A549 (cell line): ENCODE results near the gene EXOC4.

Source experiments
- CHD4 ChIP-seq: fragments of 200-600 bp; sonication (generic); IDR thresholded peaks from 2 replicates; pipeline ENCODE4 v1.6.1; 2016; ENCODE audit warnings: antibody characterized with exemption, mild to moderate bottlenecking, borderline replicate concordance
- EP300 ChIP-seq, 2 experiments: fragments of >200 bp; sonication (Bioruptor Twin); formaldehyde crosslinking; IDR thresholded peaks; 2 replicates in 1 of 2; 3 replicates in 1 of 2; pipeline ENCODE4 v1.6.1; 2016 to 2017
- POLR2A ChIP-seq: IDR thresholded peaks from 2 replicates; pipeline ENCODE4 v1.6.1; 2012; ENCODE audit warnings: mild to moderate bottlenecking, low read length
- RCOR1 ChIP-seq: fragments of 150-350 bp; IDR thresholded peaks from 2 replicates; pipeline ENCODE4 v1.6.1; 2014; ENCODE audit warnings: antibody characterized with exemption, low read length, low read depth
- TF ChIP-seq, protein P1 (sequence below): fragments of >200 bp; sonication (Bioruptor Twin); formaldehyde crosslinking; IDR thresholded peaks from 3 replicates; pipeline ENCODE4 v1.5.1; 2016

DNA sequence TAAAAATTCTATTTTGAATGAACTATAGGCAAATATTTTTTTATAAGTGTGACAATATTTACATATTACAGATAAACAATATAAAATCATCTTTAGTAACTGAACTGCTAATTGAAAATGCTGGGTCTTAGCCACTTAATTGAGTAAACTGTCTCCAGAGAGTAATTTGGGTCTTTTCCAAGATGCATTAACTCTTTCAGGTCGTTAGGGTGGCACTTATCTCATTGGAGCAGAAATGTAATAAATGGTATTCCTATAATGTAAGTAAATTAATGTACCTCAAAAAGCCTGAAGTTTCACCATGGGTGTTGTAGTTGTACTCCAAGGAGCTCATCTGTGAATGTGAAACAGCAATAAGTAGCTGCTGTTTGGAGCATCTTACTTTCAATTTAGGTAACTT lies 208.5 kb downstream of the EXOC4 start:
- TF ChIP-seq POLR2A (no peak), RCOR1 (no peak), CHD4 (no peak), EP300 (IDR thresholded peaks at IDR 0.05) (no peak)
- TF ChIP-seq, protein P1, sequence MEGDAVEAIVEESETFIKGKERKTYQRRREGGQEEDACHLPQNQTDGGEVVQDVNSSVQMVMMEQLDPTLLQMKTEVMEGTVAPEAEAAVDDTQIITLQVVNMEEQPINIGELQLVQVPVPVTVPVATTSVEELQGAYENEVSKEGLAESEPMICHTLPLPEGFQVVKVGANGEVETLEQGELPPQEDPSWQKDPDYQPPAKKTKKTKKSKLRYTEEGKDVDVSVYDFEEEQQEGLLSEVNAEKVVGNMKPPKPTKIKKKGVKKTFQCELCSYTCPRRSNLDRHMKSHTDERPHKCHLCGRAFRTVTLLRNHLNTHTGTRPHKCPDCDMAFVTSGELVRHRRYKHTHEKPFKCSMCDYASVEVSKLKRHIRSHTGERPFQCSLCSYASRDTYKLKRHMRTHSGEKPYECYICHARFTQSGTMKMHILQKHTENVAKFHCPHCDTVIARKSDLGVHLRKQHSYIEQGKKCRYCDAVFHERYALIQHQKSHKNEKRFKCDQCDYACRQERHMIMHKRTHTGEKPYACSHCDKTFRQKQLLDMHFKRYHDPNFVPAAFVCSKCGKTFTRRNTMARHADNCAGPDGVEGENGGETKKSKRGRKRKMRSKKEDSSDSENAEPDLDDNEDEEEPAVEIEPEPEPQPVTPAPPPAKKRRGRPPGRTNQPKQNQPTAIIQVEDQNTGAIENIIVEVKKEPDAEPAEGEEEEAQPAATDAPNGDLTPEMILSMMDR, result no peak
